Measurements from ENCODE around the gene ST3GAL5. TPM values are rescaled to one million over a fixed set of nuclear protein-coding genes. Genes with fewer than 3 reads are reported as not detected.

The ST3GAL5 gene
- total and polyA plus RNA-seq, 2 of the 8 experiments (the other 6 are each of a cell fraction or from before 2014, with no cell fraction given), result 1.9 to 4.5 TPM

- POLR2A ChIA-PET (ENCODE audit: partially characterized antibody), result no interaction called here
- no peak for FAIRE-seq
These were observed 48.3 kb upstream of the ST3GAL5 start for GRCh38 chr2:85937069-85937439.

More at GRCh38 chr2:85937069-85937439, 48.3 kb upstream of the ST3GAL5 start:
- Histone ChIP-seq H4K8ac (ENCODE audit: extremely low read depth, insufficient read depth, low read length) (no peak overlapping the region), H2AFZ (ENCODE audit: low read length) (no peak overlapping the region), H3K56ac (replicated peaks; ENCODE audit: insufficient read length, low read depth, low read length) (no peak overlapping the region), H3K79me2 (ENCODE audit: control insufficient read depth in 1 of 2, insufficient read depth in 2 of 2, low read length in 2 of 2) (no peaks in the 10 kb centered on the region), H3K4ac (replicated peaks; ENCODE audit: insufficient read length, low read depth, low read length) (no peak overlapping the region), H3K4me1 (replicated peaks in 1 of 4; ENCODE audit: control insufficient read depth in 3 of 4, insufficient read depth in 4 of 4, low read length in 3 of 4) (peaks cover 5 to 8% (median 6%) of the 10 kb centered on the region in 4 experiments; a peak in 6 of 7 replicates), H4K5ac (ENCODE audit: insufficient read length, low read depth, low read length) (no peak overlapping the region), H3K4me2 (ENCODE audit: insufficient read depth in 1 of 2, low read depth in 2 of 2, low read length in 2 of 2) (no peak overlapping the region), H3K23me2 (ENCODE audit: low read depth, low read length) (no peaks in the 10 kb centered on the region), H3K9me3 (ENCODE audit: insufficient read depth in 2 of 2, low read depth in 1 of 2, low read length in 1 of 2) (peaks cover 2 to 6% of the 10 kb centered on the region in 2 experiments), H2BK20ac (ENCODE audit: low read length) (no peak overlapping the region), H3K36me3 (ENCODE audit: control insufficient read depth in 2 of 4, insufficient read depth in 4 of 4, low read length in 3 of 4) (no peaks in the 10 kb centered on the region), H2AK5ac (ENCODE audit: low read depth, low read length) (no peak overlapping the region), H2BK5ac (ENCODE audit: low read depth, low read length) (no peak overlapping the region), H2BK15ac (ENCODE audit: low read length) (no peak overlapping the region), H2BK12ac (ENCODE audit: low read depth, low read length) (no peak overlapping the region), H3K27me3 (replicated peaks in 1 of 4; ENCODE audit: control insufficient read depth in 3 of 4, extremely low read depth in 1 of 4, insufficient read depth in 3 of 4, low read length in 3 of 4) (no peaks in the 10 kb centered on the region), H4K91ac (replicated peaks; ENCODE audit: insufficient read length, low read length) (no peak overlapping the region), H3K9ac (replicated peaks in 1 of 4; ENCODE audit: extremely low read depth in 1 of 4, low read depth in 3 of 4, low read length in 3 of 4) (no peak overlapping the region), H3K23ac (ENCODE audit: insufficient read length) (no peak overlapping the region), H3K27ac (ENCODE audit: low read depth, low read length) (no peak overlapping the region), H2BK120ac (replicated peaks; ENCODE audit: low read depth, low read length) (no peak overlapping the region), H3K79me1 (ENCODE audit: low read depth, low read length) (no peaks in the 10 kb centered on the region), H3K18ac (ENCODE audit: extremely low read depth, low read length) (no peak overlapping the region), H3K4me3 (ENCODE audit: extremely low read depth in 1 of 4, insufficient read depth in 2 of 4, low read depth in 3 of 4, low read length in 4 of 4) (no peak overlapping the region), H3K14ac (ENCODE audit: insufficient read length) (no peak overlapping the region), H4K20me1 (replicated peaks in 1 of 2; ENCODE audit: control insufficient read depth in 1 of 2, insufficient read depth in 2 of 2, low read length in 2 of 2) (no peaks in the 10 kb centered on the region)
- no peak for DNase-seq (ENCODE audit: low read depth in 1 of 2, low spot score in 2 of 2)
- 85% methylated on average over 5 of the region's 5 CpGs; no CpG with 5 or more reads in 1 of the 2 experiments for WGBS, 2 experiments (ENCODE audit: extremely low coverage in 1 of 2, insufficient coverage in 1 of 2, insufficient read length in 1 of 2, insufficient replicate concordance in 2 of 2, low coverage in 1 of 2, low lambda C conversion rate in 2 of 2, missing lambda C conversion rate in 1 of 2)
- CTCF ChIA-PET (ENCODE audit: partially characterized antibody), result interaction anchor here (1.3 kb wide), 1 partner anchor 12 kb away, joined by 3 read pairs; no protein-coding TSS in a partner anchor
- TF ChIP-seq TCF12 (IDR thresholded peaks at IDR 0.05; ENCODE audit: low read depth, low read length) (no peak), POU5F1 (IDR thresholded peaks at IDR 0.05; ENCODE audit: low read depth, low read length) (no peak)

Data from H1 (cell line).